ENCODE results near the gene ADRA1B.

The ADRA1B gene

GRCh38 chr5:160018945-160019625 is 102.8 kb downstream of the ADRA1B start:
- no peak for DNase-seq (ENCODE audit: low spot score)

GRCh38 chr5:160020266-160020770 is 104.0 kb downstream of the ADRA1B start:
- no peak for DNase-seq (ENCODE audit: low spot score)

GRCh38 chr5:160020964-160021363 is 104.7 kb downstream of the ADRA1B start:
- no peak for DNase-seq (ENCODE audit: low spot score)

- peak; percentile 46 for DNase-seq (ENCODE audit: low spot score)
Observed at GRCh38 chr5:160021831-160022446, 105.7 kb downstream of the ADRA1B start.

Data from hepatic stellate cell (primary cell).